Measurements from ENCODE around the gene C10orf143. TPM values are rescaled to one million over a fixed set of nuclear protein-coding genes. Genes with fewer than 3 reads are reported as not detected.

Gene C10orf143
- total and polyA plus RNA-seq, 2 of the 8 experiments (the other 6 are each of a cell fraction or from before 2014, with no cell fraction given): 1.6 to 2.0 TPM

GRCh38 chr10:130110246-130111112 is at the start of gene C10orf143 (continued):
- TF ChIP-seq NANOG (IDR thresholded peaks at IDR 0.05; ENCODE audit: insufficient read depth, low read depth, low read length, poor library complexity, severe bottlenecking) (no peak), SP4 (IDR thresholded peaks at IDR 0.05; ENCODE audit: low read length) (peak; percentile 63; the same call in 1 of the 2 replicates), PHF8 (conservative IDR thresholded peaks at IDR 0.05; ENCODE audit: low read depth, low read length) (peak; percentile 99), RNF2 (IDR thresholded peaks at IDR 0.05; ENCODE audit: borderline replicate concordance, low read depth, low read length, missing control alignments, poor library complexity, severe bottlenecking) (no peak), POLR2A (IDR thresholded peaks at IDR 0.05; ENCODE audit: control extremely low read depth in 1 of 2, low read depth in 2 of 2, low read length in 2 of 2) (peak in 1 of 2 experiments; percentile 89; a peak in 2 of 3 replicates), BRCA1 (IDR thresholded peaks at IDR 0.05; ENCODE audit: low read depth, low read length) (no peak; the same call in 1 of the 2 replicates), CEBPB (IDR thresholded peaks at IDR 0.05; ENCODE audit: low read depth, low read length) (no peak), TAF1 (IDR thresholded peaks at IDR 0.05; ENCODE audit: low read depth, low read length) (peak; percentile 60), KDM4A (IDR thresholded peaks at IDR 0.05; ENCODE audit: low read depth, low read length, severe bottlenecking) (peak; percentile 94), EGR1 (IDR thresholded peaks at IDR 0.05; ENCODE audit: borderline replicate concordance, low read depth, low read length) (no peak), SUZ12 (IDR thresholded peaks at IDR 0.05; ENCODE audit: low read length) (no peak), BCL11A (IDR thresholded peaks at IDR 0.05; ENCODE audit: low read depth in 2 of 2, low read length in 2 of 2) (no peak), ZNF274 (IDR thresholded peaks at IDR 0.05; ENCODE audit: borderline replicate concordance, extremely low read depth, low read length) (no peak), CTCF (IDR thresholded peaks at IDR 0.05; ENCODE audit: control extremely low read depth in 1 of 3, insufficient read depth in 1 of 3, low read depth in 1 of 3, low read length in 3 of 3) (no peak), YY1 (IDR thresholded peaks at IDR 0.05; ENCODE audit: low read depth, low read length) (peak; percentile 56; the same call in 1 of the 2 replicates), CBX5 (IDR thresholded peaks at IDR 0.05; ENCODE audit: low read depth, low read length) (no peak), HDAC2 (IDR thresholded peaks at IDR 0.05; ENCODE audit: borderline replicate concordance in 1 of 2, low read depth in 2 of 2, low read length in 2 of 2) (no peak), TBP (IDR thresholded peaks at IDR 0.05; ENCODE audit: low read depth, low read length) (peak; percentile 41; the same call in 1 of the 2 replicates), JUND (IDR thresholded peaks at IDR 0.05; ENCODE audit: low read length) (no peak), SP1 (IDR thresholded peaks at IDR 0.05; ENCODE audit: low read depth, low read length) (no peak)
- TF ChIP-seq, protein P1, sequence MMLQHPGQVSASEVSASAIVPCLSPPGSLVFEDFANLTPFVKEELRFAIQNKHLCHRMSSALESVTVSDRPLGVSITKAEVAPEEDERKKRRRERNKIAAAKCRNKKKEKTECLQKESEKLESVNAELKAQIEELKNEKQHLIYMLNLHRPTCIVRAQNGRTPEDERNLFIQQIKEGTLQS (IDR thresholded peaks at IDR 0.05; ENCODE audit: insufficient read depth, low read depth, low read length): no peak

Measured in H1 (cell line).